HepG2 (cell line): ENCODE measurements around the gene U2AF1L4. TPM values are rescaled to one million over a fixed set of nuclear protein-coding genes. Genes with fewer than 3 reads are reported as not detected.
A peak's percentile ranks its signal among the peaks of the same experiment; 100 is the strongest.

ENCODE experiments used
- ATAC-seq: fragments of 200-7000 bp; cut with Tn5 transposase; 3 replicates; pipeline ENCODE4 v1.9.1; 2020; ENCODE audit warnings: mild to moderate bottlenecking, moderate library complexity
- BruUV-seq: library from RNA; stranded (reverse); fragments of 400-500 nt; replicated peaks from 2 replicates; lab custom pipeline; 2021; lab: Mats Ljungman, UMichigan
- CTCF ChIA-PET: fragments of 300-600 bp; formaldehyde crosslinking; extraction: SDS; loops from one replicate; lab custom pipeline; 2021; ENCODE audit warnings: low total read pairs, inconsistent platforms, low intra/inter-chr PET ratio; lab: Yijun Ruan, JAX
- POLR2A ChIA-PET: fragments of 350-600 bp; sonication (Branson Sonifier 250); formaldehyde crosslinking; loops from one replicate; lab custom pipeline; 2020; ENCODE audit warnings: antibody characterized with exemption, inconsistent platforms; lab: Yijun Ruan, JAX
- DNase-seq: peaks from one replicate; pipeline ENCODE4 v3.0.0-alpha.2; 2015; ENCODE audit warnings: low spot score
- FAIRE-seq: peaks from 3 replicates; lab custom pipeline; 2011; peaks lifted over from hg19 to GRCh38; lab: Jason Lieb, UNC
- H2AFZ ChIP-seq: one replicate; pipeline ENCODE4 v1.6.1; 2011; ENCODE audit warnings: low read length, inconsistent platforms
- H3K27ac ChIP-seq: fragments of 300-600 bp; 3 replicates; pipeline ENCODE4 v1.8.0; 2011; ENCODE audit warnings: mixed run types, mild to moderate bottlenecking, mixed read lengths, low read length, inconsistent platforms; ENCODE audit not compliant: insufficient read depth; ENCODE audit errors: extremely low read length
- H3K27me3 ChIP-seq, 2 experiments: fragments of 200-600 bp in 1 of 2; 2 replicates in 1 of 2; 3 replicates in 1 of 2; pipeline versions ENCODE4 v1.6.0 to v1.8.0; 2011; ENCODE audit warnings: low read length in 2 of 2, mild to moderate bottlenecking in 2 of 2, moderate library complexity in 2 of 2, inconsistent platforms in 1 of 2; ENCODE audit not compliant: insufficient read depth in 2 of 2, control insufficient read depth in 1 of 2
- H3K36me3 ChIP-seq, 2 experiments: fragments of 200-600 bp in 1 of 2; replicated peaks in 1 of 2; 2 replicates in 1 of 2; 3 replicates in 1 of 2; pipeline versions ENCODE4 v1.5.1 to v1.8.0; 2011; ENCODE audit warnings: low read length in 2 of 2, inconsistent platforms in 1 of 2; ENCODE audit not compliant: insufficient read depth in 2 of 2, control insufficient read depth in 1 of 2
- H3K4me1 ChIP-seq: 2 replicates; pipeline ENCODE4 v1.5.1; 2012; ENCODE audit warnings: low read length, inconsistent platforms; ENCODE audit not compliant: insufficient read depth
- H3K4me2 ChIP-seq: 2 replicates; pipeline ENCODE4 v1.6.0; 2011; ENCODE audit warnings: low read depth, low read length, inconsistent platforms
- H3K4me3 ChIP-seq, 3 experiments: fragments of 200-600 bp in 1 of 3; sonication (generic), shearing (Covaris generic) in 1 of 3; replicated peaks in 1 of 3; 2 replicates each; pipeline ENCODE4 v1.5.1; 2011 to 2016; ENCODE audit warnings: low read length in 3 of 3, inconsistent platforms in 2 of 3, low read depth in 2 of 3, mild to moderate bottlenecking in 2 of 3, control low read depth in 1 of 3, mixed read lengths in 1 of 3; ENCODE audit not compliant: insufficient read depth in 1 of 3
- H3K79me2 ChIP-seq: one replicate; pipeline ENCODE4 v1.6.1; 2011; ENCODE audit warnings: low read length, inconsistent platforms; ENCODE audit not compliant: insufficient read depth
- H3K9ac ChIP-seq: 2 replicates; pipeline ENCODE4 v1.6.0; 2011; ENCODE audit warnings: mild to moderate bottlenecking, low read depth, low read length, inconsistent platforms; ENCODE audit not compliant: insufficient read depth
- H3K9me3 ChIP-seq: 2 replicates; pipeline ENCODE4 v1.5.1; 2012; ENCODE audit warnings: mild to moderate bottlenecking, low read length
- H4K20me1 ChIP-seq: 2 replicates; pipeline ENCODE4 v1.6.0; 2011; ENCODE audit warnings: inconsistent platforms, mild to moderate bottlenecking, low read length, moderate library complexity; ENCODE audit not compliant: insufficient read depth
- FOSL2 ChIP-seq: sonication (generic); formaldehyde crosslinking; IDR thresholded peaks from 2 replicates; pipeline ENCODE4 v1.4.0; 2020; ENCODE audit warnings: missing genetic modification reagents
- FOXM1 ChIP-seq: sonication (generic); formaldehyde crosslinking; IDR thresholded peaks from 2 replicates; pipeline ENCODE4 v1.5.0; 2020; ENCODE audit warnings: missing genetic modification reagents
- HDAC1 ChIP-seq: sonication (generic); formaldehyde crosslinking; IDR thresholded peaks from 2 replicates; pipeline ENCODE4 v1.5.1; 2020; ENCODE audit warnings: mild to moderate bottlenecking, missing genetic modification reagents
- HOXD1 ChIP-seq: sonication (generic); formaldehyde crosslinking; IDR thresholded peaks from 2 replicates; pipeline ENCODE4 v1.5.0; 2020; ENCODE audit warnings: missing genetic modification reagents
- IRF1 ChIP-seq: sonication (generic); formaldehyde crosslinking; IDR thresholded peaks from 2 replicates; pipeline ENCODE4 v1.4.0; 2020; ENCODE audit warnings: low read depth, mild to moderate bottlenecking, missing genetic modification reagents
- NR0B2 ChIP-seq: sonication (generic); formaldehyde crosslinking; IDR thresholded peaks from 2 replicates; pipeline ENCODE4 v1.4.0; 2020; ENCODE audit warnings: mild to moderate bottlenecking, missing genetic modification reagents
- PRPF4 ChIP-seq: fragments of 200-400 bp; formaldehyde crosslinking; IDR thresholded peaks from 2 replicates; pipeline ENCODE4 v1.6.1; 2016; ENCODE audit warnings: low read length, low read depth; ENCODE audit not compliant: poor library complexity, severe bottlenecking
- RBFOX2 ChIP-seq: fragments of 200-400 bp; formaldehyde crosslinking; IDR thresholded peaks from 2 replicates; pipeline ENCODE4 v1.6.1; 2017; ENCODE audit warnings: low read depth, mild to moderate bottlenecking, low read length
- RNF2 ChIP-seq: fragments of 450-650 bp; conservative IDR thresholded peaks from 2 replicates; pipeline ENCODE4 v1.6.1; 2016; ENCODE audit warnings: low read depth
- SNRNP70 ChIP-seq: fragments of 200-400 bp; formaldehyde crosslinking; IDR thresholded peaks from 2 replicates; pipeline ENCODE4 v1.6.1; 2017; ENCODE audit warnings: mild to moderate bottlenecking, low read depth, low read length, moderate library complexity
- SRF ChIP-seq: IDR thresholded peaks from 2 replicates; pipeline ENCODE4 v1.6.1; 2011; ENCODE audit warnings: mild to moderate bottlenecking, low read depth, low read length, moderate library complexity
- SRSF1 ChIP-seq: fragments of 200-400 bp; formaldehyde crosslinking; optimal IDR thresholded peaks from 2 replicates; pipeline ENCODE3; 2017; ENCODE audit warnings: mild to moderate bottlenecking, low read depth, low read length, moderate library complexity
- TOPORS ChIP-seq: sonication (generic); formaldehyde crosslinking; IDR thresholded peaks from 2 replicates; pipeline ENCODE4 v1.8.0; 2023; ENCODE audit warnings: mild to moderate bottlenecking, missing genetic modification reagents
- TRIM22 ChIP-seq: fragments of 450-650 bp; IDR thresholded peaks from 2 replicates; pipeline ENCODE4 v1.6.1; 2017
- ZBTB8A ChIP-seq: sonication (generic); formaldehyde crosslinking; IDR thresholded peaks from 2 replicates; pipeline ENCODE4 v1.4.0; 2020; ENCODE audit warnings: mild to moderate bottlenecking, low read depth, missing genetic modification reagents, borderline replicate concordance
- ZNF34 ChIP-seq: sonication (generic); formaldehyde crosslinking; IDR thresholded peaks from 2 replicates; pipeline ENCODE4 v1.4.0; 2020; ENCODE audit warnings: mild to moderate bottlenecking, missing genetic modification reagents, borderline replicate concordance
- ZNF713 ChIP-seq: sonication (generic); formaldehyde crosslinking; IDR thresholded peaks from 2 replicates; pipeline ENCODE4 v1.4.0; 2020; ENCODE audit warnings: mild to moderate bottlenecking, missing genetic modification reagents
- ZNF773 ChIP-seq: sonication (generic); formaldehyde crosslinking; IDR thresholded peaks from 2 replicates; pipeline ENCODE4 v1.4.0; 2020; ENCODE audit warnings: missing genetic modification reagents, borderline replicate concordance
- WGBS: methylation state at CpG from one replicate; pipeline ENCODE4 v1.1.6; 2017; ENCODE audit warnings: low lambda C conversion rate; 5-methylcytosine and 5-hydroxymethylcytosine counted together
- in situ Hi-C: cut with HindIII; loops from 2 replicates; pipeline ENCODE4 v1.10.0; 2017; ENCODE audit warnings: low pct_unique_long_range_greater_than_20kb; ENCODE audit not compliant: extremely low pct_ligation_motif_present
- intact Hi-C: fragments of 100-400 bp; cut with micrococcal nuclease; formaldehyde crosslinking; loops from one replicate; pipeline ENCODE4 v1.10.0; 2022; ENCODE audit not compliant: unreplicated experiment
- polyA plus RNA-seq, 8 experiments: library from polyadenylated mRNA; depleted of rRNA in 3 of 8; stranded (reverse) in 7 of 8; unstranded in 1 of 8; fragments of >200 nt; fragmentation: Illumina TruSeq in 4 of 8; extraction: Trizol in 4 of 8; gene quantifications; 2 replicates each; pipeline versions ENCODE4 v1.2.1 to v1.2.3, GENCODE V29; 2011 to 2016; ENCODE audit warnings: low read depth in 4 of 8, missing spikeins in 1 of 8, mixed read lengths in 1 of 8; ENCODE audit not compliant: insufficient read depth in 1 of 8
- total RNA-seq, 5 experiments: library from RNA; depleted of rRNA; stranded (reverse); fragments of >200 nt; fragmentation: Illumina TruSeq; extraction: Trizol; gene quantifications; 2 replicates each; pipeline ENCODE4 v1.2.3, GENCODE V29; 2016; ENCODE audit warnings: low read depth in 1 of 5

The U2AF1L4 gene
- total and polyA plus RNA-seq, 2 of the 13 experiments (the other 11 are each of a cell fraction or from before 2014, with no cell fraction given) = 7.9 to 15.4 TPM

GRCh38 chr19:35777961-35778360, 32.7 kb upstream of the U2AF1L4 start:
- no peak for TF ChIP-seq HDAC1 (CRISPR knock-in tag)
- no peak for TF ChIP-seq ZNF713 (CRISPR knock-in tag)
- no peak for TF ChIP-seq IRF1 (CRISPR knock-in tag)
- no peak for TF ChIP-seq SNRNP70
- no peak for TF ChIP-seq RNF2
- TF ChIP-seq FOSL2 (CRISPR knock-in tag) = no peak
- no peak for TF ChIP-seq ZNF773 (CRISPR knock-in tag)
- TF ChIP-seq SRSF1 = no peak
- TF ChIP-seq TRIM22 = no peak
- no peak for TF ChIP-seq HOXD1 (CRISPR knock-in tag)
- TF ChIP-seq RBFOX2 = no peak
- TF ChIP-seq FOXM1 = no peak
- no peak for TF ChIP-seq ZNF34 (CRISPR knock-in tag)
- TF ChIP-seq TOPORS (CRISPR knock-in tag) = no peak
- no peak for TF ChIP-seq NR0B2 (CRISPR knock-in tag)
- TF ChIP-seq SRF = no peak
- TF ChIP-seq PRPF4 = no peak
- TF ChIP-seq ZBTB8A = no peak
- ATAC-seq = no peak
- no peak overlapping the region for H2AFZ ChIP-seq
- ChIA-PET CTCF (no interaction called here), POLR2A (no interaction called here)
- no TSS peak for BruUV-seq
- in situ Hi-C loops = no loop called here
- no peak overlapping the region for H3K9ac ChIP-seq
- intact Hi-C loops = loop anchor here (5.0 kb wide), 1 partner anchor 34 kb away; the partner anchor contains the start of gene PRODH2
- peak overlapping the region; percentile 89; the same call in 1 of the 2 replicates for H3K4me2 ChIP-seq
- H4K20me1 ChIP-seq = no peaks in the 10 kb centered on the region
- peaks cover 0 to 2% of the 10 kb centered on the region in 2 experiments; a peak in 2 of 5 replicates for H3K36me3 ChIP-seq
- FAIRE-seq = no peak
- no peaks in the 10 kb centered on the region for H3K27me3 ChIP-seq
- H3K9me3 ChIP-seq = no peaks in the 10 kb centered on the region
- peaks cover 37% of the 10 kb centered on the region for H3K4me1 ChIP-seq
- WGBS = 88% methylated on average over 7 of the region's 7 CpGs
- H3K27ac ChIP-seq = no peak overlapping the region
- no peak overlapping the region for H3K4me3 ChIP-seq
- H3K79me2 ChIP-seq = no peaks in the 10 kb centered on the region
- no peak for DNase-seq
